H9 (cell line): ENCODE data around the gene KIF16B. TPM values are rescaled to one million over a fixed set of nuclear protein-coding genes. Genes with fewer than 3 reads are reported as not detected.

Experiments used
- DNase-seq: peaks from one replicate; pipeline ENCODE4 v3.0.0-alpha.2; 2017
- H2AFZ ChIP-seq: one replicate; pipeline ENCODE4 v1.6.1; 2013; ENCODE audit warnings: mild to moderate bottlenecking, low read length, control low read depth, moderate library complexity
- H2AK5ac ChIP-seq: 2 replicates; pipeline ENCODE4 v1.6.1; 2013; ENCODE audit warnings: low read length, control low read depth, mixed read lengths; ENCODE audit not compliant: insufficient read length
- H2BK120ac ChIP-seq: one replicate; pipeline ENCODE4 v1.6.1; 2013; ENCODE audit warnings: low read depth, mild to moderate bottlenecking, low read length, control low read depth, inconsistent platforms; ENCODE audit not compliant: poor library complexity, severe bottlenecking
- H2BK12ac ChIP-seq: 2 replicates; pipeline ENCODE4 v1.6.1; 2013; ENCODE audit warnings: low read length, control low read depth, mixed read lengths, low read depth; ENCODE audit not compliant: insufficient read length
- H2BK15ac ChIP-seq: 2 replicates; pipeline ENCODE4 v1.6.1; 2013; ENCODE audit warnings: low read depth, low read length, control low read depth
- H2BK20ac ChIP-seq: one replicate; pipeline ENCODE4 v1.6.1; 2013; ENCODE audit warnings: low read depth, mild to moderate bottlenecking, low read length, control low read depth, inconsistent platforms; ENCODE audit not compliant: poor library complexity, severe bottlenecking
- H2BK5ac ChIP-seq: 2 replicates; pipeline ENCODE4 v1.6.1; 2013; ENCODE audit warnings: low read length, control low read depth, mixed read lengths; ENCODE audit not compliant: insufficient read length
- H3K14ac ChIP-seq: 2 replicates; pipeline ENCODE4 v1.6.1; 2013; ENCODE audit warnings: low read length, control low read depth; ENCODE audit not compliant: insufficient read depth
- H3K18ac ChIP-seq: 2 replicates; pipeline ENCODE4 v1.6.1; 2013; ENCODE audit warnings: low read depth, mild to moderate bottlenecking, mixed read lengths, low read length, control low read depth; ENCODE audit not compliant: insufficient read length
- H3K23ac ChIP-seq: 2 replicates; pipeline ENCODE4 v1.6.1; 2013; ENCODE audit warnings: low read length, control low read depth, mixed read lengths, low read depth; ENCODE audit not compliant: insufficient read length
- H3K23me2 ChIP-seq: 2 replicates; pipeline ENCODE4 v1.6.1; 2013; ENCODE audit warnings: low read depth, mild to moderate bottlenecking, mixed read lengths, low read length, control low read depth; ENCODE audit not compliant: insufficient read length, poor library complexity, severe bottlenecking
- H3K27ac ChIP-seq: 2 replicates; pipeline ENCODE4 v1.5.1; 2013; ENCODE audit warnings: low read length, control low read depth, mixed read lengths, low read depth; ENCODE audit not compliant: insufficient read length
- H3K27me3 ChIP-seq: 2 replicates; pipeline ENCODE4 v1.6.1; 2013; ENCODE audit warnings: low read length, control low read depth, inconsistent platforms; ENCODE audit not compliant: insufficient read depth
- H3K4ac ChIP-seq: 2 replicates; pipeline ENCODE4 v1.6.1; 2013; ENCODE audit warnings: low read depth, mild to moderate bottlenecking, control low read depth, inconsistent platforms, low read length, moderate library complexity
- H3K4me1 ChIP-seq: 2 replicates; pipeline ENCODE4 v1.6.1; 2013; ENCODE audit warnings: low read length, control low read depth, inconsistent platforms; ENCODE audit not compliant: insufficient read depth
- H3K4me2 ChIP-seq: 2 replicates; pipeline ENCODE4 v1.6.1; 2013; ENCODE audit warnings: low read length, control low read depth, mixed read lengths; ENCODE audit not compliant: insufficient read length, insufficient read depth
- H3K56ac ChIP-seq: 2 replicates; pipeline ENCODE4 v1.6.1; 2013; ENCODE audit warnings: low read depth, mild to moderate bottlenecking, mixed read lengths, low read length, control low read depth; ENCODE audit not compliant: insufficient read length
- H3K79me1 ChIP-seq: 2 replicates; pipeline ENCODE4 v1.6.1; 2013; ENCODE audit warnings: low read depth, mild to moderate bottlenecking, moderate library complexity, low read length, control low read depth, inconsistent platforms; ENCODE audit not compliant: insufficient read depth, poor library complexity, severe bottlenecking
- H3K79me2 ChIP-seq: 2 replicates; pipeline ENCODE4 v1.6.1; 2013; ENCODE audit warnings: low read length, control low read depth, inconsistent platforms; ENCODE audit not compliant: insufficient read depth
- H3K9ac ChIP-seq: 2 replicates; pipeline ENCODE4 v1.6.1; 2013; ENCODE audit warnings: low read length, control low read depth, mixed read lengths; ENCODE audit not compliant: insufficient read length; ENCODE audit errors: extremely low read depth
- H3K9me3 ChIP-seq: one replicate; pipeline ENCODE4 v1.6.1; 2013; ENCODE audit warnings: low read depth, low read length, inconsistent platforms; ENCODE audit not compliant: control insufficient read depth
- H3T11ph ChIP-seq: one replicate; pipeline ENCODE4 v1.6.1; 2013; ENCODE audit warnings: mild to moderate bottlenecking, low read length, control low read depth, inconsistent platforms
- H4K20me1 ChIP-seq: one replicate; pipeline ENCODE4 v1.6.1; 2013; ENCODE audit not compliant: control insufficient read depth, insufficient read length, insufficient read depth
- H4K5ac ChIP-seq: 2 replicates; pipeline ENCODE4 v1.6.1; 2013; ENCODE audit warnings: low read depth, mild to moderate bottlenecking, mixed read lengths, low read length, control low read depth; ENCODE audit not compliant: insufficient read length
- H4K8ac ChIP-seq: replicated peaks from 2 replicates; pipeline ENCODE4 v1.6.1; 2013; ENCODE audit warnings: low read length, control low read depth, mixed read lengths, low read depth; ENCODE audit not compliant: insufficient read length
- H4K91ac ChIP-seq: 2 replicates; pipeline ENCODE4 v1.6.1; 2013; ENCODE audit warnings: low read depth, mild to moderate bottlenecking, moderate library complexity, mixed read lengths, low read length, control low read depth; ENCODE audit not compliant: insufficient read length
- H3K27ac Mint-ChIP-seq, 3 experiments: 2 replicates in 2 of 3; 3 replicates in 1 of 3; pipeline ENCODE4 v1.8.0; 2020 to 2021; ENCODE audit warnings: mixed read lengths in 3 of 3, mild to moderate bottlenecking in 1 of 3, moderate library complexity in 1 of 3
- H3K27me3 Mint-ChIP-seq: 2 replicates; pipeline ENCODE4 v1.8.0; 2021; ENCODE audit warnings: low read depth, mild to moderate bottlenecking, moderate library complexity, mixed read lengths
- H3K36me3 Mint-ChIP-seq, 3 experiments: 2 replicates in 2 of 3; 3 replicates in 1 of 3; pipeline ENCODE4 v1.8.0; 2020 to 2021; ENCODE audit warnings: low read depth in 3 of 3, mixed read lengths in 3 of 3; ENCODE audit not compliant: insufficient read depth in 1 of 3
- H3K4me1 Mint-ChIP-seq, 2 experiments: 2 replicates each; pipeline ENCODE4 v1.8.0; 2020; ENCODE audit warnings: mixed read lengths in 2 of 2
- H3K4me3 Mint-ChIP-seq, 2 experiments: 2 replicates in 1 of 2; 3 replicates in 1 of 2; pipeline ENCODE4 v1.8.0; 2020 to 2021; ENCODE audit warnings: mild to moderate bottlenecking in 2 of 2, mixed read lengths in 2 of 2, moderate library complexity in 1 of 2
- H3K9me3 Mint-ChIP-seq, 2 experiments: 2 replicates in 1 of 2; 3 replicates in 1 of 2; pipeline ENCODE4 v1.8.0; 2020; ENCODE audit warnings: mild to moderate bottlenecking in 2 of 2, mixed read lengths in 2 of 2, moderate library complexity in 1 of 2
- WGBS: extraction: QIAGEN DNeasy Blood & Tissue Kit; methylation state at CpG from one replicate; pipeline ENCODE4 v1.1.7; 2013; ENCODE audit warnings: missing lambda C conversion rate, low lambda C conversion rate, mixed read lengths; ENCODE audit not compliant: insufficient read length; ENCODE audit errors: extremely low coverage; 5-methylcytosine and 5-hydroxymethylcytosine counted together
- total RNA-seq: library from RNA; stranded (reverse); gene quantifications from 2 replicates; pipeline ENCODE4 v1.2.1, GENCODE V29; 2021
- TF ChIP-seq, protein P1 (sequence below): fragments of 200-600 bp; sonication (generic); conservative IDR thresholded peaks from 3 replicates; pipeline ENCODE4 v1.8.0; 2021; ENCODE audit warnings: antibody characterized with exemption, mild to moderate bottlenecking

KIF16B gene
- total RNA-seq, 1 experiment from 2014 or later, result 7.4 TPM

DNA sequence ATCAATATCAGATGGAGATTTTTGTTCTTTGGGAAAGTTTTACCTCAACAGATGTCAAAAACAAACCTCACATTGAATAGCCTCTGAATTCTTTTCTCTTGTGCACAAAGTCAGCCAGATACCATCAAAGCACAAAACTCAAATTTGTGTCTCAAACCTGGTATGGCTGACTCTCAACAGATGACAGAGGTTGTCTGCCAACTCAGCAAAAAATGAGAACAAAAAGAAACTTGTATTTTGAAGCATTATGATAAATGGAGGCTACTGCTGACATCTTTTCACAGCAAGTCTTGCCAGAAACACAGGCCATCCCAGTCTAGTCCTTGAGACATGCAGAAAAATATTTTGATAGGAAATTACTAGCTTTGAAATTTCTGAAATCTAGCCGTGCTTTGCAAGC is 79.8 kb downstream of the KIF16B start:
- Mint-ChIP-seq H3K36me3 (peaks cover 0 to 4% (median 0%) of the 10 kb centered on the region in 3 experiments; a peak in 3 of 7 replicates), H3K27me3 (no peaks in the 10 kb centered on the region), H3K9me3 (no peaks in the 10 kb centered on the region), H3K4me3 (no peak overlapping the region), H3K27ac (no peak overlapping the region), H3K4me1 (peaks cover 7 to 12% of the 10 kb centered on the region in 2 experiments)
- Histone ChIP-seq H3K27me3 (no peaks in the 10 kb centered on the region), H2BK5ac (no peak overlapping the region), H2BK120ac (no peak overlapping the region), H3T11ph (no peak overlapping the region), H4K20me1 (no peaks in the 10 kb centered on the region), H2AK5ac (no peak overlapping the region), H2AFZ (no peak overlapping the region), H3K27ac (no peak overlapping the region), H2BK20ac (no peak overlapping the region), H3K23me2 (no peaks in the 10 kb centered on the region), H2BK12ac (no peak overlapping the region), H3K18ac (no peak overlapping the region), H3K4ac (no peak overlapping the region), H4K5ac (no peak overlapping the region), H2BK15ac (no peak overlapping the region), H3K9ac (no peak overlapping the region), H3K9me3 (no peaks in the 10 kb centered on the region), H3K23ac (no peak overlapping the region), H3K79me2 (no peaks in the 10 kb centered on the region), H3K79me1 (no peaks in the 10 kb centered on the region), H4K8ac (no peak overlapping the region), H3K4me1 (no peaks in the 10 kb centered on the region), H3K4me2 (no peak overlapping the region), H3K56ac (no peak overlapping the region), H4K91ac (no peak overlapping the region), H3K14ac (no peak overlapping the region)
- TF ChIP-seq, protein P1, sequence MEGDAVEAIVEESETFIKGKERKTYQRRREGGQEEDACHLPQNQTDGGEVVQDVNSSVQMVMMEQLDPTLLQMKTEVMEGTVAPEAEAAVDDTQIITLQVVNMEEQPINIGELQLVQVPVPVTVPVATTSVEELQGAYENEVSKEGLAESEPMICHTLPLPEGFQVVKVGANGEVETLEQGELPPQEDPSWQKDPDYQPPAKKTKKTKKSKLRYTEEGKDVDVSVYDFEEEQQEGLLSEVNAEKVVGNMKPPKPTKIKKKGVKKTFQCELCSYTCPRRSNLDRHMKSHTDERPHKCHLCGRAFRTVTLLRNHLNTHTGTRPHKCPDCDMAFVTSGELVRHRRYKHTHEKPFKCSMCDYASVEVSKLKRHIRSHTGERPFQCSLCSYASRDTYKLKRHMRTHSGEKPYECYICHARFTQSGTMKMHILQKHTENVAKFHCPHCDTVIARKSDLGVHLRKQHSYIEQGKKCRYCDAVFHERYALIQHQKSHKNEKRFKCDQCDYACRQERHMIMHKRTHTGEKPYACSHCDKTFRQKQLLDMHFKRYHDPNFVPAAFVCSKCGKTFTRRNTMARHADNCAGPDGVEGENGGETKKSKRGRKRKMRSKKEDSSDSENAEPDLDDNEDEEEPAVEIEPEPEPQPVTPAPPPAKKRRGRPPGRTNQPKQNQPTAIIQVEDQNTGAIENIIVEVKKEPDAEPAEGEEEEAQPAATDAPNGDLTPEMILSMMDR, result no peak
- no CpG with 5 or more reads among the region's 1 CpG for WGBS
- no peak for DNase-seq
